DMS79 treated with DMSO at 0.1 percent for 48 hours (cell line): ENCODE results near the gene NDUFB10.

Source experiments
- DNase-seq: peaks from one replicate; lab custom pipeline; 2025; lab: John Stamatoyannopoulos, UW

Gene NDUFB10

GRCh38 chr16:1984347-1985225 lies 25.2 kb downstream of the NDUFB10 start:
- DNase-seq, result no peak

- no peak for DNase-seq
Measured at GRCh38 chr16:1985466-1986150, 26.3 kb downstream of the NDUFB10 start.

GRCh38 chr16:1987198-1987597 lies 27.9 kb downstream of the NDUFB10 start:
- DNase-seq, result no peak

DNA sequence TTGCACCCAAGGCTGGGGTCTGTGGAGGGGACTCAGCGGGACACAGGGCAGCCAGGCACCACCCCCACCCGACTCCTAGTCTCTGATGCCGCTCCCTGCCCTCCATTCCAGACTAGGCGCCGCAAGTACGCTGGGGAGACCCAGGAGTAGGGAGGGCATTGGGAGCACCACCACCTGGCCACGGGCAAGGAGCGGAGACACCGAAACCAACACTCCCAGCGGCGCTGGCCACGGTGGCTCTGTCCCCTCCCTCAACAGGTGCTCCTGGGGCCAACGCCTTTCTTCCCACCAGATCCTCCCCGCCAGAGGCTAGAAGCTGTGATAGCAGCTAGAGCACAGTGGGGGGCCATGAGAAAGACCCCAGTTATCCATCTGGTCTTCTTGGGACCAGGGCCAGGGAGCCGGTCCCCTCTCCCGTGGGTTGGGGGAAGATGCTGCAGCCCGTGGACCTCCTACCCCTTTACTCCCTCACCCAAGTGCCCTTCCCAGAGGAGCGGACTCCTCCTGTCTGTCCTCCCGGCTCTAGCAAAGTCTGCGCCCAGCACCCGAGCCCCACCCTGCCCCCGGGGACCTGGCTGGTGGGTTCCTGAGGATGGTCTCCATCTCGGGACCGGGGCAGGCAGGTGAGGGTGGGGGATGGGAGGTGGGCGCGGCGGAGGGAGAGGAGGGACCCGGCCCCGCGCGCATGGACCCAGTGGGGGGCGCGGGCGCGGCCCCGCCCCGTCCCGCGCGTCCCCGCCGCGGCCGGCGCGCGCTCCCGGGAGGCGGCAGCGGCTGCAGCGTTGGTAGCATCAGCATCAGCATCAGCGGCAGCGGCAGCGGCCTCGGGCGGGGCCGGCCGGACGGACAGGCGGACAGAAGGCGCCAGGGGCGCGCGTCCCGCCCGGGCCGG lies 30.1 kb downstream of the NDUFB10 start, which contains the start of gene SYNGR3:
TSS of gene SYNGR3 (plus strand) at position 762 of the 892 bp plus-strand sequence. CDS start 133 bp downstream, outside the sequence.
- peak; percentile 33 for DNase-seq

- no peak for DNase-seq
Measured at GRCh38 chr16:1990101-1990350, 30.7 kb downstream of the NDUFB10 start.

DNA sequence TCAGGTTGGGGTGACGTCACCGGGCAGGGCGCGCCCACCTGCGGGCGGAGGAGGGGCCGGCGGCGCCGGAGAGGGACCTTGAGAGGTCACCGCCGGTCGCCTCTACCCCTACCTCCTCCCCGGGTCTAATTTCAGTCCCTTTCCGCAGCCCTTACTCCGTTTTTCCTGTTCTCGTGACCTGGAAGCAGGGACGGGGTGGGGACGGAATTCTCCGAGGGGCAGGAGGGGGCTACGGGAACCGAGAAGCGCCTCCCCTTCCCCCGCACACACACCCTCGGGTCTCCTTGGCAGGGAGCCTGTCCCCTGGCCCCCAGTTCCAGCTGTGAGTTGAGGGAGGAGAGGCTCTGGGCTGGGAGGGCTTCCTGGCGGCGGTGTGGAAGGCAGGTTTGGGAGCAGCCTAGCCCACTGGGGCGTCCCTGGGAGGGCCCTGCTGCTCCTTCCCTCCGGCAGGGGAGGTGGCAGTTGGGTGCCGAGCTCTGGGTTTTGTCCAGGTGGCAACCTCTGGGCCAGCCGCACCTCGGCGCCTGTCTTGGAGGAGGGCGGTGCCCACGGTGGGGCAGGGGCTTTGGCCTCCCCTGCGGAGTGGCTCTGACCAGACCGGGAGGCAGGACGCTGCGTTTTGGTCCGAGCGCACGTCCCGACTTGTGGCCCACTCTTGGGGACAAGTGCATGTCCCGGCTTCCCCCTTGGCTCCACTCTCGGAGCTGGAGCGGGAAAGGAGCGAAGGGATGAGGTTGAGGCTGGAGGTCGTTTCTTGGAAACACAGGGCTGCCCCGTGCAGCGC lies 31.2 kb downstream of the NDUFB10 start:
- DNase-seq, result peak; percentile 41

GRCh38 chr16:1991135-1991551 lies 31.8 kb downstream of the NDUFB10 start:
- DNase-seq, result no peak

DNA sequence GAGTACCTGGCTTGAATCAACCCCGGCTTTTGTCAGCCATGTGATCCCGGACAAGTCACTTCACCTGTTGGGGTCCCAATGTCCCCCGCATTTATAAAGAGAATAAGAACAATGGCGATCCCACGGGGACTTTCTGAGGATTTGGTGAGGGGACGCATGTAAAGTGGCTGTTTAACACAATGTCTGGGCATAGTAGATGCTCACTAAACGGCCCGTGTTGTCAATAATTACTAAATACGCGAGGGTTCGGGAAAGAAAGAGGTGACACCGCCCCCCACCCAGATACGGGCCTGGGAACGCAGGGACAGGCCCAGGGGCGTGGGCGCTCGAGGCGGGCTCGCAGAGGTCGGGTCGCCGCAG lies 32.2 kb downstream of the NDUFB10 start:
- no peak for DNase-seq

DNA sequence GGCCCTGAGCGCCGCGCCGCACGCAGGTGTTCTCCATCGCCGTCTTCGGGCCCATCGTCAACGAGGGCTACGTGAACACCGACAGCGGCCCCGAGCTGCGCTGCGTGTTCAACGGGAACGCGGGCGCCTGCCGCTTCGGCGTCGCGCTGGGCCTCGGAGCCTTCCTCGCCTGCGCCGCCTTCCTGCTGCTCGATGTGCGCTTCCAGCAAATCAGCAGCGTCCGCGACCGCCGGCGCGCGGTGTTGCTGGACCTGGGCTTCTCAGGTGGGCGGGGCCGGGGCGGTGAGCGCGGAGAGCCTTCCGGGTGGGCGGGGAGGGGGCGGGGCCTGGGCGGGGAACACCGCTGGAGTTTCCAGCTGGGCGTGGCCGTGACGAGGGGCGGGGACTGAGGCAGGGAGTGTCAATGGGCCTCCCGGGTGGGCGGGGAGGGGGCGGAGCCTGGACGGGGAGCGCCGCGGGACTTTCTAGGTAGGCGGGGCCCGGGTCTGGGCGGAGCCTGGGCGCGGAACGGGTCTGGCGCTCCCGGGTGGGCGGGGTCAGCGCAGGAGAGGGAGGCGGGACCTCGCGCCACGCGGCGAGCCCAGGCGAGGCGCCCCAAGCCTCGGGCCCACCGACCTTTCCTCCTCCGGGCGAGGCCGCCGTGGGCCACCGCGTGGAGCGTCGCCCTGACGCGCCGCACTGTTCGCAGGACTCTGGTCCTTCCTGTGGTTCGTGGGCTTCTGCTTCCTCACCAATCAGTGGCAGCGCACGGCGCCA lies 32.8 kb downstream of the NDUFB10 start:
- no peak for DNase-seq

DNA sequence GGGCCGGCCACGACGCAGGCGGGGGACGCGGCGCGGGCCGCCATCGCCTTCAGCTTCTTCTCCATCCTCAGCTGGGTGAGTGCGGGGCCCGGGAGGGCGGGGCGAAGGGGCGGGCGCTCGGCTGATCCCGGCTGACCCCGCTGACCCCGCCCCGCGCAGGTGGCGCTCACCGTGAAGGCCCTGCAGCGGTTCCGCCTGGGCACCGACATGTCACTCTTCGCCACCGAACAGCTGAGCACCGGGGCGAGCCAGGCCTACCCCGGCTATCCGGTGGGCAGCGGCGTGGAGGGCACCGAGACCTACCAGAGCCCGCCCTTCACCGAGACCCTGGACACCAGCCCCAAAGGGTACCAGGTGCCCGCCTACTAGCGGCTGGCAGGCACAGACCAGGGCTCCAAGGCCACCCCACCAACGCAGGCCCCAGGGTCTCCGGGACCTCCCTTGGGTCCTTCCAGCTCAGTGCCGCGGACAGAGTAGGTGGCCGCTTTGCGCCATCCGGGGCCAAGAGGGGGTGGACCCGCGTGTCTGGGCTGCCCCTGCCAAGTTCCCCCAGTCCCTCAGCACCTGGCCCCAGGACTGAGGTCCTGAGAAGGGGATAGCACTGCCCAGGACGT lies 33.5 kb downstream of the NDUFB10 start:
- no peak for DNase-seq

DNA sequence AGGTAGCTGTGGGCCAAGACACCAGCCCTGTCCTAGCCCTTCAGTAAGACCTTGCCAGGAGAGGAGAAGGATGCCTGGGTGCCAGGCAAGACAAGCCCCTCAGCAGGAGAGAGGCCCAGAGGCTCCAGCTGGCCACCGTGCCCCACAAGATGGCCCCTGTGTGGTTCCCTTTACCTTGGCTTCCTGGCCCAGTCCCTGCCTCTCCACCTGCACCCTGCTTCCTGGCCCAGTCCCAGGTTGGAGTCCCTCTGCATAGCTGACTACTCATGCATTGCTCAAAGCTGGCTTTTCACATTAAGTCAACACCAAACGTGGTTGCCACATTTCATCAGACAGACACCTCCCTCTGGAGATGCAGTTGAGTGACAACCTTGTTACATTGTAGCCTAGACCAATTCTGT lies 34.4 kb downstream of the NDUFB10 start:
- DNase-seq, result no peak

DNA sequence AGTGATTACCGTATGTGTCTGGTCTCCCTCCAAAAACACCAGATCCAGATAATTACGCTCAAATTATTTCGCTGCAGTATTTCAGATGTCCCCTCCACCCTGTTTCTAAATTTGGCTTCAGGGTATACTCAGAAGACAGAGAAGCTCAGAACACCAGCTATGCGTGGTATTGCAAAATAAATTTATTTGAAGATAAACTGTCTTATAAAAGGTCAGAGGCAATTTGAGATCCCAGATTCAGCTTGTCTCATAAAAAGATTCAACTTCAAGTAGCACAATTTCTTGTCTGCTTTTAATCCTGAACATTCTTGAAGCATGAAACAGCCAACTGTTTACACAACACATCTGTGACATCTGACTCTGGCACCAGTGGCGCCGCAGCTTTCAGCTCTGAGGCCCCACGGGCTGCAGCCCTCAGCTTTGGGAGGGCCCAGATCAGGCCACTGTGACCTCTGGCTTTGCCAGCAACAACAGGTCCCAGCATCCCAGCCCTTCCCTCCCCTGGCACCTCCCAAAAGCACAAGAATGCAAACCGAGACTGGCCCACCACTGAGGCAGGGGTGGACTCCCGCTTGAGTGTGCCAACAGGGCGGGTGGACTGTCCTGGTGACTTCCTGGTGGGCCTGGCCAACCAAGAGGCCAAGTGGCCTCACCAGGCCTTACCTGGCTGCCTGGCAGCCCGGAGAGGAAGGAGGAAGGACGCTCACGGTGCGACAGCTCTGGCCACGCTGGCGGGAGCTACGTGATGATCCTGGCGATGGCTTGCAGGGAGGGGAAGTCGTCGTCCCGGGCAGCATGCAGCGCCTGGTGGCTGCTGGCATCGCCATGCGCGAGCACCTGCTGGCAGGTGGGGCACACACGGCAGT lies 38.4 kb downstream of the NDUFB10 start:
- no peak for DNase-seq

DNA sequence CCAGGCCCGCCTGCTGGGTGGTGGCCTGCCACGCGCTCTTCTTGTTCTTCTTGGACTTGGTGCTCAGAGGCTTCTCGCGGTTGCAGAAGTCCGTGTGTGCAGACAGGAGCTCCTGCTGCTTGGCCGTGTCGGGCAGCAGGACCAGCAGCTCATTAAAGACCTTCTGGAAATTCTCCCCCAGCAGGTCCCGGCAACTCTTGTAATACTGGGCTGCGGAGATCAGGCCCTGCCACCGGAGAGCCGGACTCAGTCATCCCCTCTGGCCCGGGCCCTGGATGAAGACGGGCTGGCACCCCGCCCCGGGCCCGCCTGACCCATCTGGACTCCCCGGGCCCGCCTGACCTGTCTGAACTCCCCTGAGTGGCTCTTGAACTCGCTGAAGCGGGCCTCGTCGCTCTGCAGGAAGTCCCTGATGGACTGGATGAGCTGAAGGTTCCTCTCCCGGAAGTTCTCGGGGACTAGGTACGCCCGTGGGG lies 39.1 kb downstream of the NDUFB10 start:
- DNase-seq, result no peak

DNA sequence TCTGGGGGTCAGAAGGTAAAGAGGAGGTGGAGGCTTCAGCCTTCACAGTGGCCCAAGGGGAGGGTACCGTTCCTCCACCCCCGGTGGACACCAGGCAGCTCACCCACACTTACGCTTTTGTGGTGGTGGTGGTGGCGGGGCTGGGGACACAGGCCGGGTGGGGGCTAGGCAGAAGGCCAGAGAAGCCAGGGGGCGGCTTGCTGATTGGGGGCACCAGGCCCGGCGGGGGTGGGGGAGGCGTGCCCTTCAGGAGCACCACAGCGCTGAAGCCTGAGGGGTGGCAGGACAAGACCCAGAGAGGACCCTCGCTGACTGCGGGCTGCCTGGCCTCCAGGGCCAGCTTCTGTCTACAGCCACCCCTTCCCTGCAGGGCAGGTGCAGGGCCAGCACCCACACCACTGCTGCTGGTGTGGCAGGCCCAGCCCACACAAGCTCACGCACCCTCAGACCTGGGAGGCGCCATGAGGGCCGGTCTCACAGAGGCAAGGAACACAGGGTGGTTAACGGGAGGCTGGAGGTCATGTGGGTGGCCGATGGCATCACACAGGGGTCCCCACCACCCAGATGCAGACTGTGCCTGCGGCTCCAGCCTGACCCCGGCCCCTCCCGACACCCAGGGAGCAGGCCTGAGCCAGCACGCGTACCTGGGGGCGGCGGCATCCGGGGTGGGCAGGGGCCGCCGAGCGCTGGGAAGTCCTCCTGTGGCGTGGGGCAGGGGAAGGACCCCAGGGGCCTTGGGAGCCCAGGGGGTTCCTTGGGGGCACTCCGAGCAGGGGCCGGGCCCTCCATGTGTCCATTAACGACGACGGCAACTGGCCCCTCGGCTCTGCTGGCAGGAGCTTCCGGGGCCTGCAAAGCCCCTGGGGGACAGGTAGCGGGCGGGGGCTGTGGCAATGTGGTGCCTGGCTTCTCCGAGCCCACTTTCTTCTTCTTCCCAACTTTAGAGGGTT lies 39.8 kb downstream of the NDUFB10 start:
- no peak for DNase-seq

DNA sequence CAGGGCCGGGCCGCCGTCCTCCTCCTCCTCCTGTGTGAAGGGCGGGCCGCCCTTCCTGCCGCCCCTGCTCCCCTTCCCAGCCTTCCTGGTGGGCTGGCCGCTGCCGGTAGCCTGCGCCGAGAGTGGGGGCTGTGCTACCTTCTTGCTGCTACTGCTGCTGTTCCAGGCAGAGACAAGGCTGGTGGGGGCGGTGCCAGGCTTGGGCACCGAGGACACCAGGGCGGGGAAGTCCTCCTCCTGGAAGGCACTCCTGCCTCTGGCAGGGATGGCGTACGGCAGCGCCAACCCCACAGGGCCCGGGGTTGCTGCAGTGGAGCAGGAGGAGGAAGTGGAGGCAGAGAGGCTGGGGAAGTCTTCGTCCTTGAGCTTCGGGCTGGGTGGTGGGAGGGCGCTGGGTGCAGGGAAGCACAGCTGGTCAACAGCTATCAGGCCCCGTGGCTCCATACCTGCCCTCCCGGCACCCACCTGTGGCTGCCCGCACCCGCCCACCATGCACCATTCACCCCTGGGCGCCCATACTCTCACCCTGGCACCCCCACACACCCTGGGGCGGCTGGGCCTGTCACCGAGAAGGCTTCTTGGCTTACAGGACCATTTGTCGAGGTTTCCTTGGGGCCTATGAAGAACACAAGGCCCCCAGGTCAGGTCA lies 40.7 kb downstream of the NDUFB10 start:
- DNase-seq, result no peak

DNA sequence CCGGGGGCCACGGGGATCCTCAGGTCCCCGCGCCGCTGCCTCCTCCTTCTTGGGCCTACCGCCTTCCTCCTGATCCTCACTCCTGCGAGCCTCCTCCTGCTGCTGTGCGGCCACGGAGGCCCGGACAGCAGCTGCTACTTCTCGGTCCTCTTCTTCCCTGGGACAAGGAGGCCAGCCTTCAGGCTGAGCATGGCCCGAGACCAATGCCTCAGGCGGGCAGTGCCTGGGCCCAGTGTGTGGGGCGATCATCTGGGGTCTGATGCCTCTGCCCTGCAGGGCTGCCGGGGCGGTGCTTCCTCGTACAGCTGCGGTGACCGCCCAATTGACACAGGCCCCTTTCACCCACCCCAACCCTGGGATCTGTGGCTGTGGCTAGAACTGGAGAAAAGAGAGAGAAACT lies 41.7 kb downstream of the NDUFB10 start:
- no peak for DNase-seq

- no peak for DNase-seq
Measured at GRCh38 chr16:2001456-2002355, 42.4 kb downstream of the NDUFB10 start.
